GM19035 (cell line): ENCODE measurements around the gene LARP6.
"Not testable (repeated sequence)": the region's sequence is repeated elsewhere in the genome, so short reads cannot be mapped to it uniquely, and the experiment has no call there.

Experiments
- ATAC-seq: cut with Tn5 transposase; IDR thresholded peaks from one replicate; pipeline ENCODE4 v1.9.1; 2021; ENCODE audit not compliant: unreplicated experiment

LARP6 gene

DNA sequence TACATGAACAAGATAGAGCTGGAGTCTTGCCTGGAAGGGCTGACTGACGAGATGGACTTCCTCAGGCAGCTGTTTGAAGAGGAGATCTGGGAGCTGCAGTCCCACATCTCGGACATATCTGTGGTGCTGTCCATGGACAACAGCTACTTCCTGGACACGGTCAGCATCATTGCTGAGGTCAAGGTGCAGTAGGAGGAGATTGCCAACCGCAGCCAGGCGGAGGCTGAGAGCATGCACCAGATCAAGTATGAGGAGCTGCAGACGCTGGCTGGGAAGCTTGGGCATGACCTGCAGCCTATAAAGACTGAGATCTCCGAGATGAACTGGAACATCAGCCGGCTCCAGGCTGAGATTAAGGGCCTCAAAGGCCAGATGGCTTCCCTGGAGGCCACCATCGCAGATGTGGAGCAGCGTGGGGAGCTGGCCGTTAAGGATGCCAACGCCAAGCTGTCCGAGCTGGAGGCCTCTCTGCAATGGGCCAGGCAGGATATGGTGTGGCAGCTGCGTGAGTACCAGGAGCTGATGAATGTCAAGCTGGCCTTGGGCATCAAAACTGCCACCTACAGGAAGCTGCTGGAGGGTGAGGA, 5.5 kb upstream of the LARP6 start:
- ATAC-seq = no peak

DNA sequence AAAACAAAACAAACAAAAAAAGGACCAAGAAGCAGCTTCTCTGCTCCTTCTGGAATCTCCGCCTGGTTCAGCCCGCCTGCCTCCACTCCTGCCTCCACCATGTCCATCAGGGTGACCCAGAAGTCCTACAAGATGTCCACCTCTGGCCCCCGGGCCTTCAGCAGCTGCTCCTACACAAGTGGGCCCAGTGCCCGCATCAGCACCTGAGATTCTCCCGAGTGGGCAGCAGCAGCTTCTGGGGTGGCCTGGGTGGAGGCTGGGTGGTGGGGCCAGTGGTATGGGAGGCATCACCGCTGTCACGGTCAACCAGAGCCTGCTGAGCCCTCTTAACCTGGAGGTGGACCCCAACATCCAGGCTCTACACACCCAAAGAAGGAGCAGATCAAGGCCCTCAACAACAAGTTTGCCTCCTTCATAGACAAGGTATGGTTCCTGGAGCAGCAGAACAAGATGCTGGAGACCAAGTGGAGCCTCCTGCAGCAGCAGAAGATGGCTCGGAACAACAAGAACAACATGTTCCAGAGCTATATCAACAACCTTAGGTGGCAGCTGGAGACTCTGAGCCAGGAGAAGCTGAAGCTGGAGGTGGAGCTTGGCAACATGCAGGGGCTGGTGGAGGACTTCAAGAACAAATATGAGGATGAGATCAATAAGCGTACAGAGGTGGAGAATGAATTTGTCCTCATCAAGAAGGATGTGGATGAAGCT, 4.8 kb upstream of the LARP6 start:
- ATAC-seq = not testable (repeated sequence)

DNA sequence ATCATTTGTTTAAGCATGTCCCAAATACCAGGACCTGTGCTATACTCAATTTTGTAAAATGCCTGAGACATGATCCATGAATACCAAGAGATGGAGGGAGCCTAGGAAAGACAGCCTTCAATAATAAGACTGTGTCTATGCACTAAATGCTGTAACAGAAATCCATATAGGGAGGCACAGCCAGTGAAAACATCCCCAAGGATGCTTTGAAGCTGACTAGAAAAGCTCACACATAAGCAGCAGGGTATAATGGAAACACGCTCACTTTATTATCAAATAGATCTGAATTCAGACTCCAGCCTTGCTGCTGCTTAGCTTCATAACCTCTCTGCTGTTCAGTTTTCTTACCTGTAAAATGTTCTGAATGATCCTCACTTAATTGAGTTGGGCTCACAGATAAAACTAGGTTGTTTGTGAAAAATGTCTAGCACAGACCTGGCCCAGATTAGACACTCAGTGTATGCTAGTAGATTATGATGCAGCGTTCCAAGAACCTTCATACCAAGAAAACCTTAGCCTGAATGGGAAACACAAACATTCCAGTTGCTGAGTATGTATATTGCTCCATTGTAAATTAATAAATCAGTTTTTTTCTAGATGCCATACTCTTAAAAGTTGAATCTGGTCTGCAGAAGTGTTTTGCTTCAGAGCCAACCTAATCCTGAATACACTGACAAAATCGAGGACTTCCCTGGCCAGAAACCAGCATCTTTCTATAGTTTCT, 3.8 kb upstream of the LARP6 start:
- no peak for ATAC-seq

DNA sequence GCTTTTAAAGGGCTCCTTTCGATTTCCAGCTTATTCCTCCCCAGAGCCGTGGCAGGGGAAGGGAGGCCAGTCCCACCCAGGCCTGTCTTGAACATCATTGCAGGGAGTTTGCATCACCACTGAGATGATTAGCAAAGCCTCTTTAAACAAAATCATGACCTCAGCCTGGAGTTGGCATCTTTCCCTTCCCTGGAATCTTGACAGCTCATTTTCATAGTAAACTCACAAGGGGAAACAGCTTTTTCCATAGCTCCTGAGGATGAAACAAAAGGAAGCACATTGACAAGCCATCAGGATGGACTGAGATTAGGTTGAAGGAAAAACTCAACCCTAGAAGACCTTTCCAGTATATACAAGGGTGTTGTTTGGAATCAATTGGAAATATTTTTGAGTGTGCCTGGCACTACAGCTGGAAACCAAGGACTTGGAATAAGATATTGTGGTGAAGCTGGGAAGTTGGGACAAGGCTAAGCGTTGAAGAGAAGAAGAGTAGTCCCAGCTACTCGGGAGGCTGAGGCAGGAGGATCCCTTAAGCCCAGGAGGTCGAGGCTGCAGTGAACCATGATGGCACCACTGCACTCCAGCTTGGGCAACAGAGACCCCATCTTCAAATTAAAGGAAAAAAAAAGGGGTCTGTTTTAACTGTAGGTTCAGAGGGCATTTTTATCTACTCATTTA, 3.1 kb upstream of the LARP6 start:
- no peak for ATAC-seq

DNA sequence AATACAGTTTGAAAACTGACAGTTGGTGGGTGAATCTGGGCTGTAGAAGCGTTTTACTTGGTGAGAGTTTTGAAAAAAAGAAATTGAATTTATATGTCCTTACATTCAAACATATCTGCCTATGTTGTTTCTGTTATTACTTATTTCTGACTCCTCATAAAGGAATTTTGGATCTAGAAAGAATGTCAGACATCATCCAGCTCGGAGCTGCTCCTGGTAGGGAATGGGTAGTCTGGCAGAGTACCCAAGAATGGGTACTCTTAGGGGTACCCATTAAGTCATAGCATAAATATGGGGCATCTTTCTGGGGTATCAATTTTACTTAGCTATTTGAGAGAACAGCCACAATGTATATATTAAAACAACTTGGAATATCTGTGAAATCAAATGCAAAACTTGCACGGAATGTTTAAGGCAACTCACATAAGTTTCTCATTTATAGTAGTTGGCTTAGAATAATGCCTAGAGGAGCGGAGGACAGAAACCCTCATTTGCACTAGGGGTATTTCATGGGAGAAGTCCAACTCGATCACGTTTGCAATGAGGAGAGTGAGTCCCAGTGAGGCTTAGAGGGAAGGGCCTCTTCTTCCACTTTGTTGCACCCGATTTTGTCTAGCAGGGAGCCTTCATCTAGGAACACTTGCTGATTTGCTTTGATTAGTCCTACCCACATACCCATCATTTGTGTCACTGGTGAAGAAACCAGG, 2.4 kb upstream of the LARP6 start:
- ATAC-seq = no peak

DNA sequence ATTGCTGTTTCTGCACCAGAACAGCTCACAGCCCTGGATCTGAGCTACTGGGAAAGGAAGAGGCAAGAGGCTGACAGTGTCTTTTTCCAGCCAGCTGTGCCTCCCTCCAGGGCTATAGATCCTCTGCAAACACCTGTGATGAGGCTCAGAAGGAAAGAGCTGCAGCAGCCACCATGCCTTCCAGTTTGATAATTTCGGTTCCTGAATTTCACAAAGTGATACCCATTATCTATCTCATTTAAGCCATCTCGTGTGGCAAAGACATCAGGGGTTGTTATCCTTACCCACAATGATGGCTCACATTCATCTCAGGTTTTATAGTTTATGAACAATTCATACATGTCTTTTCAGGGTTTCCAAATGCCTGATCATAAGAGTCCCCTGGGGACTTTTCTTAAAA, 1.8 kb upstream of the LARP6 start:
- ATAC-seq = no peak

DNA sequence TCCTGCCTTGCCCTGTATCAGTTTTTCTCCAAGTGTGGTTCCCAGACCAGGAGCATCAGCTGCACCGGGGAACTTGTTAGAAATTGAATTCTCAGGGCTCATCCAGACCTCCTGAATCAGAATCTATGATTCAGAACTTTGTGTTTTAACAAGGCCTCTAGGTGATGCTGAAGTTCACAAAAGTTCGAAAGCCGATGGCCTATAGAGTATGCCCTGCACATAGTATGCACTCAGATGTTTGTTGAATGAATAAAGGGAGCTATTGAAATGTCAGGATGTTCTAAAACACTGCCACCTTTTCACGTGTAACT, 664 bp upstream of the LARP6 start:
- ATAC-seq = no peak

DNA sequence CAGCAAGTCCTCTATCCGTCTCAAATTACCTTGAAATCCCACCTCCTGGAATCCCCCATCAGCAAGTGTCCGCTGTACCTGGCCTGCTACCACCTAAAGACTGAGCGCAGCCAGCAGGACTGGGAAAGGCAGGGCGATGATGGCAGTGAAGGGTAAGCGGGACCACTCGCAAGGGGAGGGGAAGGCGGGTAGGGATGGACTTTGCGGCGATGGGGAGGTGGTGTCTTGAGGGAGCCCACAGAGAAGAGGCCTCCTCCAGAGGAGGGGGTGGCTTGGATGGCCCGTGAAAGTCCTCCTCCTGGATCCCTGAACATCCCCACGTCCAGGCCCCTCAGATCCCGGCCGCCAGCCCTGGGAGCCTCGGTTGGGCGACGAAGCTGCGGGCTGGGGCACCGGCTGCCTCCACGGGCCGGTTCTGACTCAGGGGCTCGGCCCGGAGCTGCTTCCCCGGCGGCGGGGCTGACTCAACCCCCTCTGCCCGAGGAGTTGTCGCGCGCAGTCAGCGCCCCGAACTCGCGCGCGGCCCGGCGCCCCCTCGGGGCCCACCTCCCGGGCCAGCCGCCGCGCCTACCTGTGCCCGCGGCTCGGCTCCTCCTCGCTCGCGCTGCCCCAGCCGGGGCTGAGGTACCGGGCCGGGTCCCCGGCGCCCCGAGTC, 512 bp downstream of the LARP6 start:
- ATAC-seq = no peak

DNA sequence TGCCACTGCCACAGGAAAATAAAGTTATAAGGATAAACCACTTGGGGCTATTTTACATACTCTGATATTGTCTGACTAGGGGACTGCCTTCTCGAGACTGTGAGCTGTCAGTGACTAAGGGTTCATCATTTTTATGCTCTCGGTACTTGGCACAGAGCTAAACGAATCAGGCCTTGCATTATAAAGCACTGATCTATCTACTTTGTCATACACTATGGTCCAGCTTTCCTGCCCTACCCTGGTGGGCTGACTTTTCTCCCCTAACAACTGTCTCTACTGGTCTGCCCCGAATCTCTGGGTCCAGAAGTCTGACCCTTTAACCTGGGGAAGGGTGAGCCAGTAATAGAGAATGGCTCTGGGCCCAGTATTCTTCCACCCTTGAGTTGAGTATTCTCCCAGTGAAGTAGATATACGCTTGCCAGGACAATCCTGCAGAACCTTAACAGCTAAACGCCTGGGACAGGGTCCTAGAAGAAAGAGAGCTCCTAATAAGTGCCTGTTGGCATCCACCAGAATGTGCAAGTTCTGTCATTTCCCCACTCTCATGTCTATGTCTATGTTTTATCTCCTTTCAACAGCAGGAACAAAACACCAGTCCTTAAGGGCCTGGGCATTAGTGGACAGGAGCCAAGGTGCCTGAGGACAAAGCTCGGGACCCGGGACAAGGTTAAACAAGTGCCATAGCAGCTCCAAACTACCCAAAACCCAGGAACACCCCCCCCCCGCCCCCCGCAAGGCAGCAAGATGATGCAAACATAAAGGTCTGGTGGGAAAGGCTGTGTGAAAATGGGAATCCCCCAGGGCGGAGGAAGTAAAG, 1.2 kb downstream of the LARP6 start:
- no peak for ATAC-seq

DNA sequence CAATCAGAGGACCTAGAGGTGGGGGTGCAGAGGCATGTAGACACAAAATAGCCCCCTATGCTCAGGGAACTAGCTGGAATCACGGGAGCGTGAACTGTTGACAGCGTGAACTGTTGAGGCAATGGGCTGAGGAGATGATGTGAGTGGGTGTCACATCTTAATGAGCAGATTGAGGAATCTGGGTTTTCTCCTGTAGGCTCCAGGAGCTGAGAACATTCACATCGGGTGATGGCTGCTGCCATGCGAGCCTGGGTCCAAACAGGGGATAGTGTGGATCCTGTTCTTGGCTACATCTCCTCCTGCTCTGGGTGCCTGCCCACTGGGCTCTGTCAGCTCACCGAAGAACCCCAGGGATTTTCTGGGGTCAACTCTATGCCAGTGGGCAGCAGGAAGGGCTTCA, 2.1 kb downstream of the LARP6 start:
- no peak for ATAC-seq

DNA sequence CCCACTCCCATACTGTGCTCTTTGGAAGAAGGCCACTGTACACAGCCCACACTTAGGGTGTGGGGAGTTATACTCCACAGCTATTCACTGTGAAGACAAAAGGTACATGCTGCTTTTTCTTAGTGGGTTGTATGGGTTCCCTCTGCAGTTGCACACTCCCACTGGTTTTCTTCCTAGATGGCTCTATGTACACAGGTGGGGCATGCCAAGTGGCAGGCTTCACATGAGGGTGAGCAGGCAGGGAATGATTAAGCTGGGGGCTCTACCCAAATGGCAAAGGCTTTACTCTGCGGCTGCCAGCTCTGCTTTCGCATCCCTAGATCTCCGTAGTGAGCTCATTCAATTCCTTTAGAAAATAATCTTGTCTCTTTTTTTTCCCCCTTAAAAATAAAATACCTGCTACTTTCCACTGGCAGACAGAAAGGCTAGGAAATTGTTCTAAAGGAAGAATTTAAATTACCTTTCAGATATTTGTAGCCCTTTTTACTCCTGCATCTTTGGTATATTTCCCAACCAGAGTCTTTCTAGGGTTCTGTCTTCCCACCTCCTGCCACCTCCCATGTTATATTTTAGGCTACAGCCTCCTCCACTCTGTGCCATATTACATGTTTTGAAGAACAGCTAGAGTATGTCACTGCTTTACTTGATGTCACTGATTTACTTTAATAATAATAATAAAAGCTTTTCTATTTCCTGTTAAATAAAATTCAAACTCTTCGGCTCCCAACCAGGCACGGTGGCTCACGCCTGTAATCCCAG, 8.2 kb downstream of the LARP6 start:
- no peak for ATAC-seq

DNA sequence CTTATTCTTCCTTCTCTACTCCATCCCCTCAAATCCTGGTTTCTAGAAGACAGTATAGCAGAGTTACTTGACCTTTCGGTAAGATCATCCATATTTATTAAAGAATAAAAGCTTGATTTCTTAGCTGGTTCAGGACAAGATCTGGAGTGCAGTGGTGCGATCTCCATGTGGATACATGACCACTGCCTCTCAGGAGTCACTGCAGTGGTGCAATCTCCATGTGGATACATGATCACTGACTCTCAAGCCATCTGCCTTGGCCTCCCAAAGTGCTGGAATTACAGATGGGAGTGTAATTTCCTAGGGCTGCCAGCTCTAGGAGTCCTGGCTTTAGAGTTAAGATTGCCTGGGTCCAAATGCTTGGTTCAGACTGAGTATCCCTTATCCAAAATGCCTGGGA, 16.5 kb downstream of the LARP6 start:
- no peak for ATAC-seq

DNA sequence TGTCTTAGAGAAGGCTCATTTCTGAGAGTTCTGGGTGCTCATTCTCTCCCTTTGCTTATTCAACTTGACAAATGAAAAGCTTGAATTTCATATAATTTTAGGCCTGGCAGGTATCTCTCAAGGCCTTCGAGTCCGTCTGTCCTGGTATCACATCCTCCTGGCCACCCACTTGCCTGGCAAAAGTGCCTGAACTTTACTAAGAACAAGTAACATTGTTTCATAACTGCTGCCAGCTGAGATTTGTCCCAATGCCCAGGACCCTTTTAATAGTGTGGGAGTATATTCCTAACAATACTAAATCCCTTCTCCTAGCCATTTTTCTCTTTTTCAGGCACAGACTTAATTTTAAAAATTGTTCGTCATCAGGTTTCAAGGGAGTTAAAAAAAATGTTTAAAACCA, 18.1 kb downstream of the LARP6 start:
- ATAC-seq = no peak

DNA sequence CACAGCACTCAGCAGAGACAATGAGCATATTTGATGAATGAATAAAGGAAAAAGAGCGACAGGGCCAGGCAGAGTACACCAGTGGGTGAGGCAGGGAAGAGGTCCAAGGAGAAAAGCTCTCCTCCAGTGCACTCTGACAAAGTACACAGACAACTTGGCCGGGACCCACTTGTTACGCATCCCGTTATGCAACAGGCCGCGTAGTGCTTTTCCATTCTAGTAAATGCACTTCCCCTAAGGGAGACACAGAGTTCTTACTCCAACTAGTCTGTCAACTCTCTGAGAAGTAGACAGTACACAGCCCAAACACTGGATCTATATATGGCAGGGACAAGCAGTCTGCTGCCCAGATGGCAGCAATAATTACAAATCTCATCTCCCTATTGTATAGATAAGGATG, 18.5 kb downstream of the LARP6 start:
- no peak for ATAC-seq

DNA sequence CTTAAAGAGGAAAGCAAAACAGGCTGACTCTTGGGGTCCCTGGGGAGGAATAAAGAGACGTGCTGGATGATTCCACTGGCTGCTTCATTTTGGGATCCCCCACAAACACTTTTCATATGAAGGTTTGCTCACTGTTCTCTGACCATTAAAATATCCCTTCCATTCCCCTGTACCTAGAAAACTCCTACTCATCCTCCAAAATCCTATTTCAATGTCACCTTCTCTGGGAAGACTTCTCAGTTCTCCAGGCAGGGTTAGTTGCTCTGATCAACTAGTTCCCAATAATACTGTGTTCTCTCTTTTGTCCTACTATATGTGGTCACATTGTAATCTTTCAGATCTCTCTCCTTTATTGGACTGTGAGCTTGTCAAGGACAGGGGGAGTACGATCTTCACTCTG, 19.0 kb downstream of the LARP6 start:
- no peak for ATAC-seq

DNA sequence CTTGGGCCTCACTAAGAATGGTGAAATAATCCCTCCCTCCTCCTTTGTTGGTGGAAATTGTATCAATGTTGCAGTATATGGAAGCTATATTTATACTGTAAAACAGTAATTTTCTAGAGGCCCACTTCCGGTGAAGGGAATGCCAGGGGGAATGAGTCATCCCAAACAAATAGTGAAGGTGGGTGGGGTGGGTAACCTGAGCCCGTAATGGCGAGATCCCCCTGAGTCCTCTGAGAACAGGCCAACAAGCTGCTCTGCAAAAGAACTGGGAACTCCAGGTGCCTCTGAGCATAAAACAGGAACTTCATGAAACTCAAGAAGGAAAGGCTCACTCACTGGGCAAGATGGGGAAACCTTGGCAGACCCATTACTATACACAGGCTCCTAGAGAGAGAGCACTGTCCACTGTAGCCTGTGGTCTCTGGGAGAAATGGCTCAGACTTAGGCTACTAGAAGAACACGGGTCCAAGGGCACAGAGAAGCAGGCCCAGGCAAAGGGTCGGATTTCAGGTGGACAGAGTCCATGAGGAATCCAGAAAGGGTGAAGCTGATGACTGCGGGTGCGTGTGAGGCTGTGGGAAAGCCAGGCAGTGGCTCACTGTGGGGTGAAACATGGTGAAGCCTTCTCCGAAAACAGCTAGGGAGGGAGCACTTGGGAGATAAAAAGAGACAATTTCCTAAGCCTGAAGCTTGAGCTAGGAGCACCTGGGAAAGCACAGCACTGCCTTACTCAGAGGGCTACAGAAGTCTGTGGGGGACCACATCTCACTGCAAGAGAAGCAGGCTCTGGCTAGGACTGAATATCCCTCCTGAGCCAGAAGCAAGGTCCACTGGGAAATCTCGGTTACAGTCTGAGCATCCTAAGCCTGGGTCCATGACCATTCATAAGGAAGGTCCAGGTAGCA, 19.8 kb downstream of the LARP6 start:
- ATAC-seq = no peak

DNA sequence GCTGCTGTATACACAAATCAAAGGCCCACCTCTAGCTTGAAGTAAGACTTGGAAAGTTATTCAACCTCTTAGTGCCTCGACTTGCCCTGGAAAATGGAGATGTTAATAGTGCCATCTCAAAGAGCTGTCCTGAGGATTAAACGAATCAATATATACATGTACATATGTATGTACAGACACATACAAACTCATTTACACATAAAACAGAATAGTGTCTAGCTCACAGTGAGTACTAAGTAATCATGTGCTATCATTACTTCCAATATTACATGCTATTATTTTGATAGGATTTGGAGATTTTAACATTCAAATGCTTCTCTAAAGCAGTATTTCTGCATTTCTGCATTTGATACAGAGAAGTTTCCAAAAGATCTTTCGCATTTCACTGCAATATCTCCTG, 20.5 kb downstream of the LARP6 start:
- ATAC-seq = no peak

DNA sequence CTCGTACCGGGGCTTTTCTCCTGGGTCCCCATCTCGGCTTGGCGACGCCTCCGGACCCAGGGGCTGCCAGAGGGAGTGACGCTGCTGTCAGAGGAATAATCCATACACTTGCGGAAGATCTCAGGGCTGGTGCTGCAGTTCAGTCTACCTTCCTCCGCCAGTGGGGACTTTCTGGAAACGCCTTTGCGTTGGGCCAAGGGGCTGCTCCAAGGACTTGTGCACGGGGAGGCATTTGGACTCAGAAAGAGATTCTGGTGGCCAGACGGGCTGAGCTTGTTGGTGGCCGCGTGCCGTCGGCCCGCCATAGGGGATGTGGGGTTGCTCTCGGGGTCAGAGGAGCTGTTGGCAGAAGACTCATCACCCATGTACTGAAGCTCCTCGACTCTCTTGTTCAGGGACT, 21.8 kb downstream of the LARP6 start:
- no peak for ATAC-seq
